ENCODE results near the gene DEPDC5.
"Not testable (repeated sequence)": the region's sequence is repeated elsewhere in the genome, so short reads cannot be mapped to it uniquely, and the experiment has no call there.

DEPDC5 gene

DNA sequence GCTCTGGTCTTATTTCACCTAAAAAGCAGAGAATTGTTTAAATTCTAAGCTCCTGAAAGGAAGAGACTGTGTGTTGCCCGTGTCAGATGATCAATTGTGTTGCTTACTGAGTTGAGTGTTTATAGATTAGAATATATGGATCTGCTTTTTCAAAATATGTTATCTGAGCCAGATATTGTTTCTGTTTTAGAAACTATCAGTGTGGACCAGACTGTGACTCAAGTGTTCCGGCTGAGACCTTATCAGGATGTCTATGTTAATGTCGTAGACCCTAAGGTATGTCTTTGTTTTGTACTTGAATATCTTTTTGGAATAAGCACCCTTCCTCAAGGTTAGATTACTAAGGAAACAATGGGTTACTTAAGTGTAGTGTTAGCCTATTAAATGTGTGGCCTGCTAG is 11.0 kb downstream of the DEPDC5 start:
- Histone ChIP-seq H3K4me1 (ENCODE audit: insufficient read depth, insufficient read length) (no peaks in the 10 kb centered on the region), H3K36me3 (ENCODE audit: insufficient read depth, insufficient read length, low read length) (peaks cover 41% of the 10 kb centered on the region), H3K9me3 (ENCODE audit: insufficient read depth, low read length) (no peaks in the 10 kb centered on the region), H3K27me3 (ENCODE audit: insufficient read depth, insufficient read length) (no peaks in the 10 kb centered on the region), H3K9ac (ENCODE audit: insufficient read length, low read depth) (no peak overlapping the region), H3K4me3 (ENCODE audit: insufficient read length, low read depth) (no peak overlapping the region)
- TF ChIP-seq YY1 (IDR thresholded peaks at IDR 0.05; ENCODE audit: insufficient read depth, insufficient read length) = no peak
- TF ChIP-seq SUZ12 (IDR thresholded peaks at IDR 0.05; ENCODE audit: extremely low read depth, insufficient read depth, insufficient read length) = no peak
- TF ChIP-seq ZNF274 (IDR thresholded peaks at IDR 0.05; ENCODE audit: low read depth, low read length) = no peak
- DNase-seq (ENCODE audit: low read depth, low spot score) = no peak

DNA sequence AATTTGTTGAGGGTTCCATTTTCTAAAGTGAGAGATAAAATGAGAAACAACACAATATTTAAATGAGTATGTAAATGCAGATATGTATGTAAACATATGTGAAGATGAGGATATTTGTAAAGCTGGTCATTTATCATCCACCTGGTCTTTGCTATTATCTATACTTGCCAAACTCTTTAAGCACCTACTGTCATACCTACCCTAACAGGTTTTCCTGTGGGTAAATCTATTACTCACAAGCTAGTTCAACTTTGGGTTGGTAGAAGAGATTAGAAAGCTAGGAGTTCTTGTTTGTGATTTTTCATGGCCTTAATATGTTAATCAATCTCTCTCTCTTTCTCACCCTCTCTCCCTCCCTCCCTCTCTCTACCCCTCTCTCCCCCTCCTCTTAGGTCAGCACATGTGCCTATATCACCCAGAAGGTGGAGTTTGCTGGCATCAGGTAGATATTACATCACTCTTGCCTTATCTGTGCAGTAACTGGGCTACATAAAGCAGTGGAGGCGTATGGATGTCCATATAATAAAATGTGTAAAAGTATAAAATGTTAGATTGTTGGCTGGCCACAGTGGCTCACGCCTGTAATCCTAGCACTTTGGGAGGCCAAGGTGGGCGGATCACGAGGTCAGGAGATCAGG is 14.7 kb downstream of the DEPDC5 start:
- Histone ChIP-seq H3K27me3 (ENCODE audit: insufficient read depth, insufficient read length) (no peaks in the 10 kb centered on the region), H3K36me3 (ENCODE audit: insufficient read depth, insufficient read length, low read length) (peaks cover 38% of the 10 kb centered on the region), H3K9ac (ENCODE audit: insufficient read length, low read depth) (no peak overlapping the region), H3K9me3 (ENCODE audit: insufficient read depth, low read length) (no peaks in the 10 kb centered on the region), H3K4me3 (ENCODE audit: insufficient read length, low read depth) (no peak overlapping the region), H3K4me1 (ENCODE audit: insufficient read depth, insufficient read length) (no peaks in the 10 kb centered on the region)
- no peak for DNase-seq (ENCODE audit: low read depth, low spot score)
- TF ChIP-seq YY1 (IDR thresholded peaks at IDR 0.05; ENCODE audit: insufficient read depth, insufficient read length) = no peak
- TF ChIP-seq SUZ12 (IDR thresholded peaks at IDR 0.05; ENCODE audit: extremely low read depth, insufficient read depth, insufficient read length) = no peak
- no peak for TF ChIP-seq ZNF274 (IDR thresholded peaks at IDR 0.05; ENCODE audit: low read depth, low read length)

- DNase-seq (ENCODE audit: low read depth, low spot score) = no peak
- peaks cover 19% of the 10 kb centered on the region for H3K36me3 ChIP-seq (ENCODE audit: insufficient read depth, insufficient read length, low read length)
- H3K4me3 ChIP-seq (ENCODE audit: insufficient read length, low read depth) = no peak overlapping the region
- no peak for TF ChIP-seq SUZ12 (IDR thresholded peaks at IDR 0.05; ENCODE audit: extremely low read depth, insufficient read depth, insufficient read length)
- TF ChIP-seq ZNF274 (IDR thresholded peaks at IDR 0.05; ENCODE audit: low read depth, low read length) = no peak
- no peak for TF ChIP-seq YY1 (IDR thresholded peaks at IDR 0.05; ENCODE audit: insufficient read depth, insufficient read length)
- no peaks in the 10 kb centered on the region for H3K9me3 ChIP-seq (ENCODE audit: insufficient read depth, low read length)
- H3K4me1 ChIP-seq (ENCODE audit: insufficient read depth, insufficient read length) = no peaks in the 10 kb centered on the region
- no peaks in the 10 kb centered on the region for H3K27me3 ChIP-seq (ENCODE audit: insufficient read depth, insufficient read length)
- no peak overlapping the region for H3K9ac ChIP-seq (ENCODE audit: insufficient read length, low read depth)
These were observed 19.6 kb downstream of the DEPDC5 start for GRCh38 chr22:31773416-31773815.

- no peak overlapping the region for H3K4me3 ChIP-seq (ENCODE audit: insufficient read length, low read depth)
- H3K36me3 ChIP-seq (ENCODE audit: insufficient read depth, insufficient read length, low read length) = peaks cover 33% of the 10 kb centered on the region
- no peaks in the 10 kb centered on the region for H3K4me1 ChIP-seq (ENCODE audit: insufficient read depth, insufficient read length)
- DNase-seq (ENCODE audit: low read depth, low spot score) = no peak
- no peaks in the 10 kb centered on the region for H3K27me3 ChIP-seq (ENCODE audit: insufficient read depth, insufficient read length)
- no peaks in the 10 kb centered on the region for H3K9me3 ChIP-seq (ENCODE audit: insufficient read depth, low read length)
- TF ChIP-seq YY1 (IDR thresholded peaks at IDR 0.05; ENCODE audit: insufficient read depth, insufficient read length) (no peak), ZNF274 (IDR thresholded peaks at IDR 0.05; ENCODE audit: low read depth, low read length) (no peak), SUZ12 (IDR thresholded peaks at IDR 0.05; ENCODE audit: extremely low read depth, insufficient read depth, insufficient read length) (no peak)
- no peak overlapping the region for H3K9ac ChIP-seq (ENCODE audit: insufficient read length, low read depth)
These were observed 22.4 kb downstream of the DEPDC5 start for GRCh38 chr22:31776231-31776630.

- TF ChIP-seq ZNF274 (IDR thresholded peaks at IDR 0.05; ENCODE audit: low read depth, low read length) (no peak), YY1 (IDR thresholded peaks at IDR 0.05; ENCODE audit: insufficient read depth, insufficient read length) (no peak), SUZ12 (IDR thresholded peaks at IDR 0.05; ENCODE audit: extremely low read depth, insufficient read depth, insufficient read length) (no peak)
- no peaks in the 10 kb centered on the region for H3K27me3 ChIP-seq (ENCODE audit: insufficient read depth, insufficient read length)
- no peak for DNase-seq (ENCODE audit: low read depth, low spot score)
- H3K9me3 ChIP-seq (ENCODE audit: insufficient read depth, low read length) = no peaks in the 10 kb centered on the region
- no peak overlapping the region for H3K9ac ChIP-seq (ENCODE audit: insufficient read length, low read depth)
- H3K36me3 ChIP-seq (ENCODE audit: insufficient read depth, insufficient read length, low read length) = peaks cover 17% of the 10 kb centered on the region
- no peaks in the 10 kb centered on the region for H3K4me1 ChIP-seq (ENCODE audit: insufficient read depth, insufficient read length)
- no peak overlapping the region for H3K4me3 ChIP-seq (ENCODE audit: insufficient read length, low read depth)
These were observed 36.0 kb downstream of the DEPDC5 start for GRCh38 chr22:31789803-31790202.

DNA sequence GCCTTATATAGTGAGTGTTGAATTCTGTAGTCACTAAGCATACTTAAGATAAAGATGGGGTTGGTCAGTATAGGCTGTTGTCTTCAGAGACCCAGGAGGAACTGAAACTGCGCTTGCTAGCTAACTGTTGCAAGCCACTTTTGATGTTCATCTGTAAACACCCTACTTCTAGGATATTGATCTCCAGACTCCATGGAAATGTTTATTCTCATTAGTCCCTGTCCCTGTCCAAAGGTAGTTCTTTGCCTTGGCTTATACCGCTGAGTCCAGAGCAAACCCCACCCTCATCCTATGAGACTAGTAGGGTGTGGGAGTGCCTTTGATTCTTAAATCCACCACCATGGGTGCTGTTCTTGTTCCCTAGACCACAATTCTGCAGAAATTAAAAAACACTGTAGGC is 36.4 kb downstream of the DEPDC5 start:
- no peak for DNase-seq (ENCODE audit: low read depth, low spot score)
- H3K36me3 ChIP-seq (ENCODE audit: insufficient read depth, insufficient read length, low read length) = peaks cover 13% of the 10 kb centered on the region
- H3K4me1 ChIP-seq (ENCODE audit: insufficient read depth, insufficient read length) = no peaks in the 10 kb centered on the region
- H3K9ac ChIP-seq (ENCODE audit: insufficient read length, low read depth) = no peak overlapping the region
- no peak overlapping the region for H3K4me3 ChIP-seq (ENCODE audit: insufficient read length, low read depth)
- H3K27me3 ChIP-seq (ENCODE audit: insufficient read depth, insufficient read length) = no peaks in the 10 kb centered on the region
- H3K9me3 ChIP-seq (ENCODE audit: insufficient read depth, low read length) = no peaks in the 10 kb centered on the region
- TF ChIP-seq ZNF274 (IDR thresholded peaks at IDR 0.05; ENCODE audit: low read depth, low read length) (no peak), SUZ12 (IDR thresholded peaks at IDR 0.05; ENCODE audit: extremely low read depth, insufficient read depth, insufficient read length) (no peak), YY1 (IDR thresholded peaks at IDR 0.05; ENCODE audit: insufficient read depth, insufficient read length) (no peak)

GRCh38 chr22:31799358-31799757 is 45.5 kb downstream of the DEPDC5 start:
- not testable (repeated sequence) for DNase-seq (ENCODE audit: low read depth, low spot score); H3K4me3 ChIP-seq (ENCODE audit: insufficient read length, low read depth); H3K9ac ChIP-seq (ENCODE audit: insufficient read length, low read depth); H3K27me3 ChIP-seq (ENCODE audit: insufficient read depth, insufficient read length); H3K9me3 ChIP-seq (ENCODE audit: insufficient read depth, low read length); H3K4me1 ChIP-seq (ENCODE audit: insufficient read depth, insufficient read length)
- H3K36me3 ChIP-seq (ENCODE audit: insufficient read depth, insufficient read length, low read length) = peaks cover 48% of the 10 kb centered on the region

All from NT2/D1 (cell line).